GM21717 (cell line): ENCODE measurements around the gene NEUROG3.
"Not testable (repeated sequence)": the region's sequence is repeated elsewhere in the genome, so short reads cannot be mapped to it uniquely, and the experiment has no call there.

ENCODE experiments used
- ATAC-seq: cut with Tn5 transposase; IDR thresholded peaks from one replicate; pipeline ENCODE4 v1.9.1; 2021; ENCODE audit warnings: mild to moderate bottlenecking, moderate library complexity; ENCODE audit not compliant: unreplicated experiment

Gene NEUROG3

GRCh38 chr10:69572159-69573055 lies 815 bp downstream of the NEUROG3 start:
- ATAC-seq = no peak

- ATAC-seq = no peak
These were observed 1.5 kb downstream of the NEUROG3 start for GRCh38 chr10:69571618-69572158.

GRCh38 chr10:69570050-69570816 lies 3.0 kb downstream of the NEUROG3 start:
- no peak for ATAC-seq

GRCh38 chr10:69569396-69569934 lies 3.8 kb downstream of the NEUROG3 start:
- ATAC-seq = no peak

- ATAC-seq = no peak
These were observed 4.5 kb downstream of the NEUROG3 start for GRCh38 chr10:69568472-69569395.

GRCh38 chr10:69567920-69568319 lies 5.3 kb downstream of the NEUROG3 start:
- no peak for ATAC-seq

- no peak for ATAC-seq
These were observed 10.4 kb downstream of the NEUROG3 start for GRCh38 chr10:69562731-69563254.

GRCh38 chr10:69559525-69559924 lies 13.7 kb downstream of the NEUROG3 start:
- no peak for ATAC-seq

GRCh38 chr10:69558559-69558958 lies 14.7 kb downstream of the NEUROG3 start:
- no peak for ATAC-seq

- ATAC-seq = no peak
These were observed 18.6 kb downstream of the NEUROG3 start for GRCh38 chr10:69554611-69555010.

- no peak for ATAC-seq
These were observed 19.9 kb downstream of the NEUROG3 start for GRCh38 chr10:69553328-69553727.

- no peak for ATAC-seq
These were observed 21.0 kb downstream of the NEUROG3 start for GRCh38 chr10:69552268-69552667.

GRCh38 chr10:69549959-69550358 lies 23.3 kb downstream of the NEUROG3 start:
- ATAC-seq = no peak

GRCh38 chr10:69541463-69541862 lies 31.8 kb downstream of the NEUROG3 start:
- ATAC-seq = no peak

GRCh38 chr10:69538461-69538860 lies 34.8 kb downstream of the NEUROG3 start:
- ATAC-seq = no peak

GRCh38 chr10:69537449-69537848 lies 35.8 kb downstream of the NEUROG3 start:
- no peak for ATAC-seq

- not testable (repeated sequence) for ATAC-seq
These were observed 36.7 kb downstream of the NEUROG3 start for GRCh38 chr10:69536521-69536920.

GRCh38 chr10:69533658-69534057 lies 39.6 kb downstream of the NEUROG3 start:
- ATAC-seq = no peak

GRCh38 chr10:69527961-69528360 lies 45.3 kb downstream of the NEUROG3 start:
- ATAC-seq = no peak
